Measurements from ENCODE around the gene HLA-DQB1.
"Not testable (repeated sequence)": the region's sequence is repeated elsewhere in the genome, so short reads cannot be mapped to it uniquely, and the experiment has no call there.

The HLA-DQB1 gene

DNA sequence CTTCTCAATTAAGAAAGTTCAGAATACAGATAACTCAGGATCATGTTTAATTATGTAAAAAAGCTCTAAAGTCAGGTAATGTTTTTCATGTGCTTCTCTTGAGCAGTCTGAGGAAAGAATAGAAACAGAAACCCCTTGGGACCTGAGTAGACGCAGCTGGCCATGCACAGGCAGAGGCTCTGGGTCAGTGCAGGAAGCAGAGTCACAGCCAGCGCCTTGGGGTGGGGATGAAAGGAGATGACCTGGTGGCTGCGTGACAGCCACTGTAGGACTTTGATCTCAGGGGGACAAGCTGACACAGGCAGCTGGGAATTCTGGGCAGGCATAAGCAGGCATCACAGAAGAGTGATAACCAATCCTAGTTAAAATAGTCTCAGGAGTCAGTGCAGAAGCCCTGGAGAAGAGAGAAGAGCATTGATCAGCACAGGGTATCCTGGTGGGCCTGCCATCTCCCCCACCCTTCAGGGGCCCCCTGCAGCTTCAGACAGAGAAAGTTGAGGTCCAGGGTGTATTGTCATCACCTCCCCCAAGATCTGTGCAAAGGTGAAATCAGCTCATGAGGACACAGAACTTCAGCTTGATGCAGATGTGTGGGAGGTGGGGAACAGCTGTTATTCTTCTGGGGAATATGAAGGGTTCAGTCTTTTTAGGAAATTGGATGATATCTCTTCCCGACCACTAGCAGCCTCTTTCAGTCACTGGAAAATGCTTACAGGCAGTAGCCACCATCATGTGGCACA, 6.4 kb downstream of the HLA-DQB1 start:
- no peak for DNase-seq

DNA sequence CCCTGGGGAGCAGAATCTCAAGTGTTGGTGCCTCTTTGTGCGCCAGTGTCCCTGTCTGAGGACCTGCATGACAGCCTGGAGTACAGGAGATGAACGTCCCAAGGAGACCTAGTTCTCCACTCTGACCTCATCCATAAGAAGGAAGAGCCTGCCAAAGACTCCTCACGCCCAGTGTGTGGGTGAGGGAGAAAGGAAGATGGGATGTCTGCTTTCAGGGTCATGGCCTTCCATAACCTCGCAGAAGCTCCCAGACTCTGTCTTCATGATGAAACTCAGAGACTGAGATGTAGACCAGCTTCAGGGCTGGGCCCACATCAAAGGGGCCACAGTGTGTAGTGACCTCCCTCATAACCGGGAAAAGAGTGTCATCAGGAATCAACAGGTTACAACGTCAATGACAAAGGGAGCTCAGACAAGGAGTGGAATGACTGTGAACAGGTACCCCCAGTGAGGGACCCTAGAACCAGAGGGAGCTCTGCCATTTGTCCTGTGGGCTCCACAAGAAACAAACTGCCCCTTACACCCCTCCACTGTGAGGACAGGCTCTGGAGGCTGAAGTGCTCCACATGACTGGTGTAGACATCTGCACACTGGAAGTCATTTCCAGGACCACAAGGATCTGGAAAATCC, 8.1 kb downstream of the HLA-DQB1 start:
- no peak for DNase-seq

DNA sequence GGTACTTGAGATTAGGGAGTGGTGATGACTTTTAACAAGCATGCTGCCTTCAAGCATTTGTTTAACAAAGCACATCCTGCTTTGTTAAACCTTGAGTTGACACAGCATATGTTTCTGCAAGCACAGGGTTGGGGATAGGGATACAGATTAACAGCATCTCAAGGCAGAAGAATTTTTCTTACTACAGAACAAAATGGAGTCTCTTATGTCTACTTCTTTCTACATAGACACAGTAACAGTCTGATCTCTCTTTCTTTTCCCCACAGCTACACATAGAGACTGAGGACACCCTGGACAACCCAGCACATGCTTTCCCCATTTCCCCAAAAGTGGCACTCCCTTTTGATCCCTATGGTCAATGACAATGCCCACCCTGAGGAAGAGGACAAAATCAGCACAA, 8.6 kb downstream of the HLA-DQB1 start:
- DNase-seq = not testable (repeated sequence)

DNA sequence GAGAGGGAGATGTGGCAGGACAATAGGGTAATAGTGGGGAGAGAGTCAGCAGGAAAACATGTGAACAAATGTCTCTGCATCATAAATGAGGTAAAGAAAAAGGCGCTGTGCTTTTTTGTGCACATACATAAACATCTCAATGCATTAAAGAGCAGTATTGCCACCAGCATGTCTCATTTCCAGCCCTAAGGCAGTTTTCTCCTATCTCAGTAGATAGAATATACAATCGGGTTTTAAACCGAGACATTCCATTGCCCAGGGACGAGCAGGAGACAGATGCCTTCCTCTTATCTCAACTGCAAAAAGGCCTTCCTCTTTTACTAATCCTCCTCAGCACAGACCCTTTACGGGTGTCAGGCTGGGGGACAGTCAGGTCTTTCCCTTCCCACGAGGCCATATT, 9.1 kb downstream of the HLA-DQB1 start:
- DNase-seq = not testable (repeated sequence)

- DNase-seq = no peak
Observed at GRCh38 chr6:32655203-32655710, 11.2 kb downstream of the HLA-DQB1 start.

GRCh38 chr6:32645047-32645703, 21.3 kb downstream of the HLA-DQB1 start:
- DNase-seq = no peak

DNA sequence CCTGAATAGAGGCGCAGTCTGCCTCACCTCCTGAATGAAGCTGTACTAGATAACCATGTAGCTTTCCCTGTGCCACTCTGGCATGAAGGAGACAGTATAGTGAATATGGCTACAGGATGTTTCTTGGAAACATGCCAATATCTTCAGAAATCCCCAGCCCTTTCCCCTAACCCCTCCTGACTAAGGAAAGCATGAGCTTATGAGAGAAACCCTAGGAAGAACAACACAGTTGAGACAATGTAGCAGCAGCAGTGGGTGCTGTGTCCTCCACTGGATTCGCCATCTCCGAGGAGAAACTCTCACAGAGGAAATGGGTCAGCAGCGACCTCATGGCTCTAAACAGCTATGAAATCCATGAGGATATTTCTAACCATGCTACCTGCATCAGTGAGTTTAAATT, 22.6 kb downstream of the HLA-DQB1 start:
- no peak for DNase-seq

DNA sequence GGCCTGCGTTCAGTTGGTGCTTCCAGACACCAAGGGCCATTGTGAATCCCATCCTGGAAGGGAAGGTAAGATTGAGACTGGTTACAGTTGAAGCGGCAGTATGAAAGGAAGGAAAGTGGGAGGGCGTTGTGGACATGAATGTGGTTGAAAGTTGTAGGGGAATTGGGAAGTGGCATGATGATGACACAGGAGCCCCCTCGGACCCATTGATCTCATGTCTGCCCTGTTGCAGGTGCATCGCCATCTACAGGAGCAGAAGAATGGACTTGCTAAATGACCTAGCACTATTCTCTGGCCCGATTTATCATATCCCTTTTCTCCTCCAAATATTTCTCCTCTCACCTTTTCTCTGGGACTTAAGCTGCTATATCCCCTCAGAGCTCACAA, 23.7 kb downstream of the HLA-DQB1 start:
- DNase-seq = no peak

DNA sequence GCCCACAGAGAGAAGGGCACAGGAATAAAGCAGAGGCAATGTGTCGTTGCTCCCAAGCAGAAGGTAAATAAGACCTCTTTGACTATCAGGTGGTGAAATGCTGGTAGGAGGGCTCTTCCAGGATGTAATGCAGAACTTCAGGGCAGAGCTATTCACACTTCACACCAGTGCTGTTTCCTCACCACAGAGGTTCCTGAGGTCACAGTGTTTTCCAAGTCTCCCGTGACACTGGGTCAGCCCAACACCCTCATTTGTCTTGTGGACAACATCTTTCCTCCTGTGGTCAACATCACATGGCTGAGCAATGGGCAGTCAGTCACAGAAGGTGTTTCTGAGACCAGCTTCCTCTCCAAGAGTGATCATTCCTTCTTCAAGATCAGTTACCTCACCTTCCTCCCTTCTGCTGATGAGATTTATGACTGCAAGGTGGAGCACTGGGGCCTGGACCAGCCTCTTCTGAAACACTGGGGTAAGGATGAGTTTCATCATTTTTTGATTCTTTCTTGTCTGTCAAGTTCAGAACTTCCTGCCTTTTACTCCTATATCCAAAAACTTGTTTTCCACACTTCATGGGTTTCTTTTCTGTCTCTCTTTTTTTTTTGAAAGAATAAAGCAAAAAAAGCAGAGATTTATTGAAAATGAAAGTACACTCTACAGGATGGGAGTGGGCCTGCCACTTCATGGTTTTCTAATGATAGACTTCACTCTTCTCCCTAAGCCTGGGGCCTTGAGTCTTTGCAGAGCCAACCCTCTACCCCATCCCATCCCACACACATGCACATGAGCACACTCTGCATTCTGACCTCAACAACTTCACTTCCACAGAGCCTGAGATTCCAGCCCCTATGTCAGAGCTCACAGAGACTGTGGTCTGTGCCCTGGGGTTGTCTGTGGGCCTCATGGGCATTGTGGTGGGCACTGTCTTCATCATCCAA, 24.4 kb downstream of the HLA-DQB1 start:
- not testable (repeated sequence) for DNase-seq

GRCh38 chr6:32641122-32641521, 25.3 kb downstream of the HLA-DQB1 start:
- no peak for DNase-seq

DNA sequence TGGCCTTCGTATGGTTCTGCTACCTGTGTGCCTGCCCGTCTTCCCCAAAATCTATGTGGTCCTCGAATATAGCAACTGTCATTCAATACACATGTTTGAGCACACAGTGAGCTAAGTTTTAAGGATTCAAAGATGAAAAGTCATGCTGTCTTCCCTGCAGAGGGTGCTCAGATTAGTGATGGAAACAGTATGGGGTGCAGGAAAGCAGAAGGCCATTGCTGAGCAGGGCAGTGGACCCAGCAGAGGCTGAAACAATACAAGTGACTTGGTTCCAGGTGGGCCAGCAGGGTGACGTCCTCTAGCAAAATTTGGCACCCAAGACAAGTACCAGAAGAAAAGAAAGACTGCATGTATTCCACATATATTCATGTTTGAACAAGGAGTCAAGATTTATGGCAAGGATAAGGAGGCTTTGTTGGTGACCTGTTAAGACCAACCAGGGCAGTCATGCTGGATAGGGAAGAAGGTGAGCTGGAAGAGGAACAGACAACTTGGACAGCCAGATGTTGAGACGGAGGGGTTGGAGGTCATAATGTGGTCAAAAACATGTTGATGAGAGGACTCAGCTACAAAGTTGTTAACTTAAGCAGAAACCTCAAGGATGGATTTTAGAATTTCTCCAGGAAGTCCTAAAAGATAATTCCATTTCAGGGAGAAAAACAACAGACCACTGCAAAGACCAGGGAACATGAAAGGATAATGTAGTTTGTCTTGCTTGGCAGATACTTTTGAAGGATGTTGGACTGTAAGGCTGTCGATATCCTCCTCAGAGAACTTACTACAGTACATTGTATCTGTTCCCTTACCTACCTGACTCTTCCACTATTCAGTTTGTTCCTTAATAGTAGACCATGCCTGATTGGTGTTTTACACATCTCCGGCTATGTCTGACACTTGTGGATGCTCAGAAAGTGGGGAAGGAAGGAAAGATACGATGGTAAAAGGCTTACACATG, 26.7 kb downstream of the HLA-DQB1 start:
- no peak for DNase-seq

- no peak for DNase-seq
Observed at GRCh38 chr6:32638532-32639219, 27.8 kb downstream of the HLA-DQB1 start.

DNA sequence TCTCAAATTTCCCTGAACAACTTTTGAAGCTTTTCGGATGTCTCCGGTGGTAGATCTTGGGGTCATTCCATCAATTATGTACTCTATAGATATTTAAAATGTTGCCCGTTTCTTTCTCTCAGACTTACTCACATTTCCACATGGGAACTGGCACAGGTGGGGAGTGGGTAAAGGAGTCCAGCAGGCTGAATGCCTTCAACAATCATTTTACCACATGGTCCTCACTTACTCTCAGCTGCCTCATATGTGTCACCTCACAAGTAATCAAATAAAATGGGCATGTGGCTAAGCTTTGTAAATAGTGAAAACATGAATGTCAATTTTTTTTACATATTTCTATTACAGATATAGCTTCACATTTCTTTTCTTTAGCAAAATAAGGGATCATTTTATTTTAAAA, 28.6 kb downstream of the HLA-DQB1 start:
- DNase-seq = no peak

GRCh38 chr6:32637219-32637880, 29.1 kb downstream of the HLA-DQB1 start, which contains the start of gene HLA-DQA1:
TSS of gene HLA-DQA1 (plus strand) at chr6:32637406. CDS start at chr6:32637459, 53 bp downstream.
- no peak for DNase-seq

DNA sequence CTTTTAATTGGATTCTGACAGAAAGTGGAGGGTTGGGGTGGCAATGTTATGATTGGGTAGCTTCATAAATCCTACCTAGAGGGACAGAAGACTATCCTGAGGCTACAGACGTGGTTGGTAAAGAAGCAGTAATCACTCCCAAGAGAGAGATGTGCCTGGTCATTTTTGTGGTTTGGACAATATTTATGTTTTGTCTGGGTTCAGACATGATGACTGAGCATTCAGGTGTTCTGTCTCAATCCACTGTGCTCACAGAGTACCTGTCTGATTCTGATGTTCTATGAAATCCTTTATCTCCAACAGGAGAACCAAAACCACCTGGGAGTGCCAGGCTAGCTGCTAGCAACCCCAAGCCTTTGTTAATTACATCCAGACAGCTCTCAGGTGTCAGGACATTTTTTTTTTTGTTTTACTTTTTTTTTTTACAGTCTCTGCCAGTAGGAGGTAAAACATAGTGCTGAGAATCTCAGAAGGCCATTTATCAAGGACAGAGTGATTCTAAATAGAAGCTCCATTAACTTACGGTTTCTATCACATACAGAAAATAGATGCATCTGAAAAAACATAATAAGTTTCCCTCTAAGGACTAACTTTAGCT, 30.8 kb downstream of the HLA-DQB1 start:
- no peak for DNase-seq

GRCh38 chr6:32629793-32630192, 36.7 kb downstream of the HLA-DQB1 start:
- DNase-seq = not testable (repeated sequence)

DNA sequence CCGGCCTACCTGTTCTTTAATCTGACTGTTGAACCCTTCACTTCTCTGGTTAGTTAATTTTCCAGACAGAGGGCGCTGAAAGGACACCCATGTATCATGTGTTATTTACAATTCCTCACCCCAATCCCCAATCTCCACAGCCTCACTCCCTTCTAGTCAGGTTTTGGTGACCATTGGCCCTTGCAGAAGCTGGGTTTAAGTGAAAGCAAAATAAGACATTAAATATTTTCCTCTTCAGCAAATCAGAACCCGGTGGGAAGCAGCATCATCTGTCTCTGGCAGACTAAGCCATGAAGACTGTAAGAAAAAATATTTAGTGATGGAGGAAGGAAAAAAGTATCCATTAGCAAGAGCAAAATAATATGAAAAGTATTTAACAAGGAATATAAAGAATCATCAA, 38.6 kb downstream of the HLA-DQB1 start:
- DNase-seq = no peak

- no peak for DNase-seq
Observed at GRCh38 chr6:32627249-32627648, 39.2 kb downstream of the HLA-DQB1 start.

DNA sequence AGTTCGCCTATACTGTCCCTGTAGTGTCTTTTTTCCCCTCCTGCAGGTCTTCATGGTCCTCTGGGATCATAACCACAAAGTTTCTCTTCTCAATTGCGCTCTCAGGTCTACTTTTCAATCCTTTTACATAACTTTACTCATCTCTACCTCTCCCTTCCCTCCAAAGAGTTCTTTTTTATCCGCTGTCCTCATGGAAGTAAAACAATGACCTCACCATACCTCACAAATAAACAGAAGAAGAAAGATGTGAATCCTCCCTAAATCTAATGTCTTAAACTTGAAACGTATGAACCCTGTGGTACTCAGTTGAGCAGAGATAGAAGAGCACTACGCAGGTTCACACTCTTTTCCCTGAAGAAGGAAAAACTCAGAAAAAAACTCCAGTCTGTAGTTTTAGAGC, 41.3 kb downstream of the HLA-DQB1 start:
- DNase-seq = no peak

GRCh38 chr6:32624565-32624964, 41.9 kb downstream of the HLA-DQB1 start:
- no peak for DNase-seq
